Measurements from ENCODE around the gene PAIP2. TPM values are rescaled to one million over a fixed set of nuclear protein-coding genes. Genes with fewer than 3 reads are reported as not detected.

PAIP2 gene
- total and polyA plus RNA-seq, 2 of the 4 experiments (the other 2 are of a cell fraction): 41.9 to 59.5 TPM

- intact Hi-C loops (cut with micrococcal nuclease): no loop called here
- in situ Hi-C loops (cut with MboI; ENCODE audit: low sequenced_read_pairs): no loop called here
- Histone ChIP-seq H4K20me1 (ENCODE audit: insufficient read depth, low read length) (peaks cover under 1% of the 10 kb centered on the region; the same call in 1 of the 2 replicates), H3K9me3 (ENCODE audit: control insufficient read depth, insufficient read depth, low read length) (no peaks in the 10 kb centered on the region), H3K36me3 (ENCODE audit: control insufficient read depth, insufficient read depth, low read length) (peaks cover 14% of the 10 kb centered on the region; the same call in 1 of the 2 replicates), H3K4me2 (ENCODE audit: low read depth, low read length) (no peak overlapping the region), H3K9me1 (ENCODE audit: insufficient read depth, low read length) (peaks cover 10% of the 10 kb centered on the region; the same call in 1 of the 2 replicates), H2BK120ac (ENCODE audit: low read depth, low read length) (no peak overlapping the region), H4K8ac (ENCODE audit: low read depth in 2 of 2, low read length in 2 of 2) (no peak overlapping the region), H3K4me1 (ENCODE audit: control insufficient read depth, insufficient read depth, low read length) (peaks cover 3% of the 10 kb centered on the region; the same call in 1 of the 2 replicates), H3K4ac (ENCODE audit: low read depth, low read length) (no peak overlapping the region), H3K56ac (ENCODE audit: extremely low read depth, insufficient read depth, low read length) (no peak overlapping the region), H3K9ac (ENCODE audit: low read depth, low read length) (no peak overlapping the region), H2AFZ (replicated peaks; ENCODE audit: low read length, poor library complexity) (no peak overlapping the region), H4K91ac (ENCODE audit: insufficient read depth, low read depth, low read length) (no peak overlapping the region), H2BK20ac (ENCODE audit: low read depth, low read length) (no peak overlapping the region), H2AK5ac (ENCODE audit: low read depth, low read length) (no peak overlapping the region), H3K4me3 (ENCODE audit: insufficient read depth, low read depth, low read length) (no peak overlapping the region), H3K27me3 (ENCODE audit: control insufficient read depth, insufficient read depth, low read length) (no peaks in the 10 kb centered on the region), H4K5ac (ENCODE audit: low read depth, low read length) (no peak overlapping the region), H3K18ac (ENCODE audit: low read depth, low read length) (no peak overlapping the region), H3K14ac (replicated peaks; ENCODE audit: low read depth, low read length) (no peak overlapping the region), H2BK15ac (ENCODE audit: low read depth, low read length) (no peak overlapping the region), H3K27ac (ENCODE audit: insufficient read depth, low read length) (no peak overlapping the region), H3K79me1 (ENCODE audit: low read depth in 1 of 2, low read length in 2 of 2) (peaks cover 0 to 2% of the 10 kb centered on the region in 2 experiments; a peak in 2 of 4 replicates), H3K23ac (ENCODE audit: low read depth, low read length) (no peak overlapping the region), H2AK9ac (replicated peaks; ENCODE audit: low read depth, low read length, poor library complexity) (no peak overlapping the region), H2BK5ac (ENCODE audit: low read depth, low read length, poor library complexity, severe bottlenecking) (no peak overlapping the region)
- POLR2A ChIA-PET (ENCODE audit: unreplicated experiment): interaction anchor here (0.5 kb wide), 1 partner anchor 86 kb away, joined by 3 read pairs; the partner anchor contains the start of gene MATR3
- no TSS peak for BruUV-seq (replicated peaks)
- ATAC-seq (ENCODE audit: low read depth): no peak
- no peak for DNase-seq
- CTCF ChIA-PET: no interaction called here
- dilution Hi-C loops (cut with HindIII; ENCODE audit: low sequenced_read_pairs, unreplicated experiment): no loop called here
- WGBS, 2 experiments (ENCODE audit: extremely low coverage in 2 of 2, insufficient read length in 1 of 2): 95% methylated on average over 5 of the region's 13 CpGs; no CpG with 5 or more reads in 1 of the 2 experiments
- TF ChIP-seq CHD1 (IDR thresholded peaks at IDR 0.05; ENCODE audit: low read depth, low read length) (no peak), FOS (IDR thresholded peaks at IDR 0.05; ENCODE audit: low read depth, low read length) (no peak), MAZ (IDR thresholded peaks at IDR 0.05; ENCODE audit: borderline replicate concordance, low read depth, low read length) (no peak), CEBPB (IDR thresholded peaks at IDR 0.05; ENCODE audit: low read depth, low read length) (no peak), NFE2L2 (IDR thresholded peaks at IDR 0.05; ENCODE audit: low read depth, low read length) (no peak), MAFK (IDR thresholded peaks at IDR 0.05; ENCODE audit: low read depth, low read length) (no peak), RAD21 (IDR thresholded peaks at IDR 0.05; ENCODE audit: low read length) (no peak), BHLHE40 (IDR thresholded peaks at IDR 0.05; ENCODE audit: low read depth, low read length) (no peak)
- TF ChIP-seq, protein P1, sequence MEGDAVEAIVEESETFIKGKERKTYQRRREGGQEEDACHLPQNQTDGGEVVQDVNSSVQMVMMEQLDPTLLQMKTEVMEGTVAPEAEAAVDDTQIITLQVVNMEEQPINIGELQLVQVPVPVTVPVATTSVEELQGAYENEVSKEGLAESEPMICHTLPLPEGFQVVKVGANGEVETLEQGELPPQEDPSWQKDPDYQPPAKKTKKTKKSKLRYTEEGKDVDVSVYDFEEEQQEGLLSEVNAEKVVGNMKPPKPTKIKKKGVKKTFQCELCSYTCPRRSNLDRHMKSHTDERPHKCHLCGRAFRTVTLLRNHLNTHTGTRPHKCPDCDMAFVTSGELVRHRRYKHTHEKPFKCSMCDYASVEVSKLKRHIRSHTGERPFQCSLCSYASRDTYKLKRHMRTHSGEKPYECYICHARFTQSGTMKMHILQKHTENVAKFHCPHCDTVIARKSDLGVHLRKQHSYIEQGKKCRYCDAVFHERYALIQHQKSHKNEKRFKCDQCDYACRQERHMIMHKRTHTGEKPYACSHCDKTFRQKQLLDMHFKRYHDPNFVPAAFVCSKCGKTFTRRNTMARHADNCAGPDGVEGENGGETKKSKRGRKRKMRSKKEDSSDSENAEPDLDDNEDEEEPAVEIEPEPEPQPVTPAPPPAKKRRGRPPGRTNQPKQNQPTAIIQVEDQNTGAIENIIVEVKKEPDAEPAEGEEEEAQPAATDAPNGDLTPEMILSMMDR (conservative IDR thresholded peaks at IDR 0.05; ENCODE audit: low read depth, low read length): no peak
Observed at GRCh38 chr5:139378941-139379361, 37.3 kb downstream of the PAIP2 start.

Measured in IMR-90 (cell line).